GM18873 (cell line): ENCODE results near the gene GSTT2.

Experiments used
- ATAC-seq: cut with Tn5 transposase; IDR thresholded peaks from one replicate; pipeline ENCODE4 v1.9.1; 2021; ENCODE audit warnings: mild to moderate bottlenecking, moderate library complexity, moderate number of reproducible peaks; ENCODE audit not compliant: unreplicated experiment, low FRiP score

GSTT2 gene

GRCh38 chr22:24007253-24008021 is 27.5 kb downstream of the GSTT2 start:
- no peak for ATAC-seq

DNA sequence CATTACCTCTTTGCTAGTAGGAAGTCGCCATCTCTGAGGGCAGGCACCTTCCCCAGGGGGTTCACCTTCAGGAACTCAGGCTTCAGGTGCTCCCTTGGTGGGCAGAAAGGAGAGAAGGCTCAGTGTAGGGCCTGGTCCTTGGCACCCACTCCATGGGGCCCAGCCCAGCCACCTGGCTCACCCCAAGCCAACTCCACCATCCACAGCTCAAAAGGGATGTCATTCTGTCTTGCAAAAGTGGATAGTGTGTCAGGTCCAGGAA is 28.0 kb downstream of the GSTT2 start:
- no peak for ATAC-seq

DNA sequence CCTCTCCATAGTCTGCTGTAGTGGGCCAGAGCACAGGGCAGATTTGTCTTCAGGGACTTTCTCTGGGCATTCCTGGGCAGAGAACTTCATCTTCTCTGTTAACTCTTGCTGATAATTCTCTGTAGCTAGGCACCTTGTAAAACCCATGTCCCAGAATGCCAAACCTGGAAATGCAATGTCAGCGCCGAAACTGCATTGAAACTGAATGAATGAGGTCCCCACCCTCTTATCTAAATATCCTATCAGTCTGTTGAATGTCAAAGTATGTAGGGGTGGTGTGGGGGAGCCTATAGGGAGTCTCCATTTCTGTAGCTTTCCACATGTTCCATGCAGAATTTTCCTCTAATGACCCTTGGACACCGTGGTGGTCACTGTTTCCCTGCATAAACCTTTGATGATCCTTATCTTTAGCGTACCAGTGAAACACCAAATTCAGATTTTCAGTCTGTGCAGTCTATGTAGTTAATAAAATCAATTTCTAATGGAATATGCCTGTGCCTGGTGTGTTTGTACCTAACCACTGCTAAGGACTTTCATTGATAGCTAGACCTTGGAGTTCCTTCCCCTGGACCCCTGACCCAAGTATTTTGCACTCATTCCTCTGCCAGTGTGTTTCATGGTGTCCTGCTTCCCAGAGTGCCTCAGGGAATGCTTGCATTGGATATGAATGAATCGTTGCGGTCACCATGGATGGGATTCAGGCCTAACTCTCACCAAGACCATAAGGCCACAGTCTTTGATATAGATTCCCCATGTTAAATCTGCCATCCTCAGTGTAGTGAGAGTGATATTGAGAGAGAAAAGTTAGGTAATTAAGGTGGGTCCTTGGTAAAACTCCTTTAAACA is 28.7 kb downstream of the GSTT2 start:
- ATAC-seq: no peak

- no peak for ATAC-seq
These were observed 29.5 kb downstream of the GSTT2 start for GRCh38 chr22:24009227-24010017.

GRCh38 chr22:24010018-24010391 is 30.1 kb downstream of the GSTT2 start:
- no peak for ATAC-seq

DNA sequence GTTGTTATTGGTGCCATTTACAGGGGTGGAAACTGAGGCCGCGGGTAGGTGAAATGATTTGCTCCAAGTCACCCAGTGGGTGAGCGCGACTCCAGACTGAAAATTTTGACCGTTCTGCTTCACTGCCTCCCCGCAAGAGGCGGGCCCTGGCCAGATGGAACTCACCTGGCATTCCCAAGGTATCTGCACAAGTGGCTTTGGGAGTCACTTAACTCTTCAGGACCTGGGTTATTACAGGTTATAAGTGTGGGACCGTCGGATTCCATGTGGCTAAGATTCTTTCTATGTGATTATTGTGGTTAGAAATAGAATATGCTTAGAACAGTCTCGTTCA is 31.8 kb downstream of the GSTT2 start:
- ATAC-seq: no peak

GRCh38 chr22:24016156-24016555 is 36.2 kb downstream of the GSTT2 start:
- no peak for ATAC-seq

GRCh38 chr22:24021304-24021703 is 41.4 kb downstream of the GSTT2 start:
- no peak for ATAC-seq

DNA sequence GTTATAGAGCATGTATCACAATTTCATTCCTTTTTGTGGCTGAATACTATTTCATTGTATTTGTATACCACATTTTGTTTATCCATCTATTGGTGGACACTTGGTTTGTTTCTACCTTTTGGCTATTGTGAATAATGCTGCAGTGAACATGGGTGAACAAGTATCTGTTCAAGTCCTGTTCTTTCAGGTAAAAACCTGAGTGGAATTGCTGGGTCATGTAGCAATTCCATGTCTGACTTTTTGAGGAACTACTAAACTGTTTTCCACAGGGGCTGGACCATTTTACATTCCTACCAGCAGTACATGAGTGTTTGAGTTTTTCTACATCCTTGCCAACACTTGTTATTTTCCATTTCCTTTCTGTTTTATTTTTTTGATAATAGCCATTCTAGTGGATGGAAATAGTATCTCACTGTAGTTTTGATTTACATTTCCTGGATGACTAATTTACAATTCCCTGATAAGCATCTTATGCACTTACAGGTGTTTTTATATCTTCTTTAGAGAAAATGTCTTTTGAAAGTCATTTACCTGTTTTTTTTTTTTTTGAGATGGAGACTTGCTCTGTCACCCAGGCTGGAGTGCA is 43.4 kb downstream of the GSTT2 start:
- ATAC-seq: no peak

- no peak for ATAC-seq
These were observed 44.4 kb downstream of the GSTT2 start for GRCh38 chr22:24024354-24024753.

DNA sequence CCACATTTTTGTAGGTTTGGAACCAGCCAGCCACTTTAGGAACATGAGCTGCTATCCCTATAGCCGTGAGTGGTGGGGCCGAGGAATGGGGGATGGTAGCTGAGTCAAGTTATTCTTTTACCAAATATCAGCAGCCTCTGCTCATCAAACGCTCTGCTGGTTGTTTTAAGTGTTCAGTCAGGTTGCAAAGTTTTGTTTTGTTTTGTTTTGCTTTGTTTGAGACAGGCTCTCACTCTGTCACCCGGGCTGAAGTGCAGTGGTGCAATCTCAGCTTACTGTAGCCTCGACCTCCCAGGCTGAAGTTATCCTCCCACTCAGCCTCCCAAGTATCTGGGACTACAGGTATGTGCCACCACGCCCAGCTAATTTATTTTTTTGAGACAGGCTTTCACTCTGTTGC is 45.5 kb downstream of the GSTT2 start:
- no peak for ATAC-seq

- no peak for ATAC-seq
These were observed 46.1 kb downstream of the GSTT2 start for GRCh38 chr22:24026056-24026455.

DNA sequence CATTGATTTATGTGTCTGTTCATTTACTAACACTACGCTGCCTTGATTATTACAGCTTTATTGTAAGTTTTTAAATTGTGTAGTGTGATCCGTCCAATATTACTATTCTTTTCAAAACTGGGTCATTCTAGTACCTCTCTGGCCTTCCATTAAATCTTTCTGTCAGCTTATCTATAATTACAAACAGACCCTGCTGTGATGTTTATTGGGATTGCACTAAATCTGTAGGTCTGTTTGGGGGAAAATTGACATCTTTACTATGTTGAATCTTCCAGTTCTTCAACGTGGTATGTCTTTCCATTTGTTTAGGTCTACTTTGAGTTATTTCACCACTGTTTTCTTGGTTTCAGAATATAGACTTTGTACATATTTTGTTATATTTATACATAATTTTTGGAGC is 46.8 kb downstream of the GSTT2 start:
- no peak for ATAC-seq

DNA sequence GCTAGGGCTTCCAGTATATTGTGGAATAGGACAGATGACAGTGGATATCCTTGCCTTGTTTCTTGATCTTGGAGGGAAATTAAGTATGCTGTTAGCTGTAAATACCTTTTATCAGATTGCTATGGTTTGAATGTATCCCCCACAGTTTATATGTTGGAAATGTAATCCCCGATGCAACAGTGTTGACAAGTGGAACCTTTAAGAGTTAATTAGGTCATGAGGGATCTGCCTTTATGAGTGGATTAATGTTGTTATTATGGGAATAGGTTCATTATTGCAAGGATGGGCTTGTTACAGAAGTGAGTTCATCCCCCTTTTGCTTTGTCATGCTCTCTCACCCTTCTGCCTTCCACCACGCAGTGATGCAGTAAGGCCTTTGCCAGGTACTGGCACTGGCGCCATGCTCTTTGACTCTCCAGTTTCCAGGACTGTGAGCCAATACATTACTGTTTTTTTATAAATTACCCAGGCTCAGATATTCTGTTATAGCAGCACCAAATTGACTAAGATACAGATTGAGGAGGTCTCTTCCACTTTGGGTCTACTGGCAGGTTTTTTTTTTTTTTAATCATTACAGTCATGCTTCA is 47.5 kb downstream of the GSTT2 start:
- no peak for ATAC-seq

DNA sequence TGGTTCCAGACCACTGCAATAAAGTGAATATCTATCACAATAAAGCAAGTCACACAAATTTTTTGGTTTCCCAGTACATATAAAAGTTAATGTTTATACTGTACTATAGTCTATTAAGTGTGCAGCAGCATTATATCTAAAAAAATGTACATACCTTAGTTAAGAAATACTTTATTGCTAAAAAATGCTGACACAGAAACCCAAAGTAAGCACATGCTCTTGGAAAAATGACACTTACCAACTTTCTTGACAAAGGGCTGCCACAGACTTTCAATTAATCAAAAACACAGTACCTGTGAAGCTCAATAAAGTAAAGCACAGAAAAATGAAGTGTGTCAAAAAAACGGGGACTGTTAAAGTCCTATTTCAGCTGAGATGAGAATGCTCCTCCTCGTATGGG is 48.1 kb downstream of the GSTT2 start:
- ATAC-seq: no peak

- ATAC-seq: no peak
These were observed 48.6 kb downstream of the GSTT2 start for GRCh38 chr22:24028533-24028932.

GRCh38 chr22:24029304-24029703 is 49.4 kb downstream of the GSTT2 start:
- ATAC-seq: no peak

DNA sequence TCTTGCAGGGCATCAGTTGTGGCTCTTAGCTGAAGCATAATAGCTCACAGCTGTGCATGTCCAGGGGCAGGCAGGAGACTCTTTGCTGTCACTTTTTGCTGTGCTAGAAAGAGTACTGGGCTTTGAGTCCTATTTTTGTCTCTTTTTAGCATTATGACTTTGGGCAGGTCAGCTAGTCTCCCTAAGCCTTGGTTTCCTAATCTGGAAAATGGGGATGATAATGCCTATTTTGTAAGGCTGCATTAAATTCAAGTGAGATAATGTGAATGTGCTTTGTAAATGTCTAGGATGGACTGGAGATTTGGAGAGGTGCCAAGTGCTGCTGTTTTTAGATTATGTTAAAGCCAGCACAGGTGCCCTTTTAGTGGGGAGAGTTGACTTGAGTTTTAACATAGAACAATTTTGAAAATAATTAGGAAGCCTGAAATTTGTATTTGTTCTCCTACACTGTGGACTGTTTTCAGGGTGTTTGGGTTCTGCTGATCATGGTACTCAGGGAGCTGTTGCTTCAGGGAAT is 50.3 kb downstream of the GSTT2 start:
- ATAC-seq: no peak
